ENCODE measurements around the gene NFE2L1. TPM values are rescaled to one million over a fixed set of nuclear protein-coding genes. Genes with fewer than 3 reads are reported as not detected.
A peak's percentile ranks its signal among the peaks of the same experiment; 100 is the strongest.

The NFE2L1 gene
- total and polyA plus RNA-seq, 9 of the 15 experiments (the other 6 are each of a cell fraction or from before 2014, with no cell fraction given), result 2.0 to 68.6 (median 39.7) TPM

DNA sequence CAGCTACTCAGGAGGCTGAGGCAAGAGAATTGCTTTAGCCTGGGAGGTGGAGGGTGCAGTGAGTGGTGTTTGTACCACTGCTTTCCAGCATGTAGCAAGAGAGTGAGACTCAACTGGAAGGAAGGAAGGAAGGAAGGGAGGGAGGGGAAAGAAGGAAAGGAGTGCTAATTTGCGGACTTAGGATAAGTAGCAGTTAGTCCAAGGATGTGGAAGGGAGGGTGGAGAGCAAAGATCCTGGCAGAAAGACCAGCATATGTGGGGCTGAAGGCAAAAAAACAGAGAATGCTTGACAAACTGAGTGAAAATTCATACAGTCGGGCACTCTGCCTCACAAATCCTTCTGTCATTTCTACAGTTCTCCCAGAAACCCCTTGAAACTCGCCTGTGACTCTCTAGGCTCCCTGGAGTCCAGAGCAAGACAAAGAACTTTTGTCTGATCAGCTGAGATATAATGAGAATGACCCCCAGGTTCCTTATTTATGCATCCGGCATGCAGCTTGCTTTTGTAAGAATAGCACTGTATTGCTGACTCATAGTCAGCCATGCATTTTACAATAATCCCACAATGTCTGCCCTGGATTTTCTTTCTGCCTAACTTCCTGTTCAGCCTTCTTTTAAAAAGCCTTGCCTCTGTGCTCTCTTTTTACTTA is 45.8 kb upstream of the NFE2L1 start (continued):
- TF ChIP-seq SIN3A (IDR thresholded peaks at IDR 0.05; ENCODE audit: borderline replicate concordance in 2 of 2, control insufficient read depth in 1 of 2, low read depth in 2 of 2, low read length in 2 of 2), result no peak
- 0 out of 2 replicates have a peak, but pooled peaks have one; percentile 30 for TF ChIP-seq GABPB1 (CRISPR knock-in tag; IDR thresholded peaks at IDR 0.05)
- no peak for TF ChIP-seq KHSRP (IDR thresholded peaks at IDR 0.05)
- TF ChIP-seq, protein P1, sequence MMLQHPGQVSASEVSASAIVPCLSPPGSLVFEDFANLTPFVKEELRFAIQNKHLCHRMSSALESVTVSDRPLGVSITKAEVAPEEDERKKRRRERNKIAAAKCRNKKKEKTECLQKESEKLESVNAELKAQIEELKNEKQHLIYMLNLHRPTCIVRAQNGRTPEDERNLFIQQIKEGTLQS (IDR thresholded peaks at IDR 0.05), result peak; percentile 53; the same call in 1 of the 2 replicates
- TF ChIP-seq, protein P1 (CRISPR knock-in tag; conservative IDR thresholded peaks at IDR 0.05), result no peak
- no peak for TF ChIP-seq PURB (CRISPR knock-in tag; IDR thresholded peaks at IDR 0.05; ENCODE audit: low read depth)
- TF ChIP-seq GABPB2 (CRISPR knock-in tag; conservative IDR thresholded peaks at IDR 0.05), result no peak
- peak; percentile 33 for TF ChIP-seq DACH1 (IDR thresholded peaks at IDR 0.05; ENCODE audit: partially characterized antibody)
- no peak for TF ChIP-seq SREBF1 (IDR thresholded peaks at IDR 0.05; ENCODE audit: borderline replicate concordance, low read depth, low read length)
- 0 out of 2 replicates have a peak, but pooled peaks have one; percentile 19 for TF ChIP-seq PHB2 (IDR thresholded peaks at IDR 0.05; ENCODE audit: low read depth)
- TF ChIP-seq RAD21 (CRISPR knock-in tag; conservative IDR thresholded peaks at IDR 0.05 in 1 of 2, IDR thresholded peaks at IDR 0.05 in 1 of 2), result no peak; a peak in 1 of 4 replicates
- no peak for TF ChIP-seq RBFOX2 (IDR thresholded peaks at IDR 0.05; ENCODE audit: low read depth, low read length)
- TF ChIP-seq ESRRB (CRISPR knock-in tag; IDR thresholded peaks at IDR 0.05; ENCODE audit: borderline replicate concordance), result no peak
- 0 out of 2 replicates have a peak, but pooled peaks have one; percentile 23 for TF ChIP-seq MYC (IDR thresholded peaks at IDR 0.05; ENCODE audit: low read depth, low read length)
- TF ChIP-seq MYC (CRISPR knock-in tag; IDR thresholded peaks at IDR 0.05; ENCODE audit: borderline replicate concordance, low read depth), result 0 out of 2 replicates have a peak, but pooled peaks have one; percentile 7
- TF ChIP-seq CREM (IDR thresholded peaks at IDR 0.05; ENCODE audit: low read depth), result no peak
- TF ChIP-seq ZNF707 (CRISPR knock-in tag; conservative IDR thresholded peaks at IDR 0.05), result no peak
- no peak for TF ChIP-seq POLR3A (IDR thresholded peaks at IDR 0.05; ENCODE audit: borderline replicate concordance, extremely low read depth, insufficient read depth, insufficient read length)
- TF ChIP-seq, protein P2, sequence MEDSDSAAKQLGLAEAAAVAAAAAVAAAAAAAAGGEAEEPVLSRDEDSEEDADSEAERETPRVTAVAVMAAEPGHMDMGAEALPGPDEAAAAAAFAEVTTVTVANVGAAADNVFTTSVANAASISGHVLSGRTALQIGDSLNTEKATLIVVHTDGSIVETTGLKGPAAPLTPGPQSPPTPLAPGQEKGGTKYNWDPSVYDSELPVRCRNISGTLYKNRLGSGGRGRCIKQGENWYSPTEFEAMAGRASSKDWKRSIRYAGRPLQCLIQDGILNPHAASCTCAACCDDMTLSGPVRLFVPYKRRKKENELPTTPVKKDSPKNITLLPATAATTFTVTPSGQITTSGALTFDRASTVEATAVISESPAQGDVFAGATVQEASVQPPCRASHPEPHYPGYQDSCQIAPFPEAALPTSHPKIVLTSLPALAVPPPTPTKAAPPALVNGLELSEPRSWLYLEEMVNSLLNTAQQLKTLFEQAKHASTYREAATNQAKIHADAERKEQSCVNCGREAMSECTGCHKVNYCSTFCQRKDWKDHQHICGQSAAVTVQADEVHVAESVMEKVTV (CRISPR knock-in tag; IDR thresholded peaks at IDR 0.05), result no peak
- TF ChIP-seq, protein P3, sequence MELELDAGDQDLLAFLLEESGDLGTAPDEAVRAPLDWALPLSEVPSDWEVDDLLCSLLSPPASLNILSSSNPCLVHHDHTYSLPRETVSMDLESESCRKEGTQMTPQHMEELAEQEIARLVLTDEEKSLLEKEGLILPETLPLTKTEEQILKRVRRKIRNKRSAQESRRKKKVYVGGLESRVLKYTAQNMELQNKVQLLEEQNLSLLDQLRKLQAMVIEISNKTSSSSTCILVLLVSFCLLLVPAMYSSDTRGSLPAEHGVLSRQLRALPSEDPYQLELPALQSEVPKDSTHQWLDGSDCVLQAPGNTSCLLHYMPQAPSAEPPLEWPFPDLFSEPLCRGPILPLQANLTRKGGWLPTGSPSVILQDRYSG (tag; conservative IDR thresholded peaks at IDR 0.05; ENCODE audit: low read depth), result peak; percentile 43; the same call in 1 of the 2 replicates
- TF ChIP-seq, protein P4, sequence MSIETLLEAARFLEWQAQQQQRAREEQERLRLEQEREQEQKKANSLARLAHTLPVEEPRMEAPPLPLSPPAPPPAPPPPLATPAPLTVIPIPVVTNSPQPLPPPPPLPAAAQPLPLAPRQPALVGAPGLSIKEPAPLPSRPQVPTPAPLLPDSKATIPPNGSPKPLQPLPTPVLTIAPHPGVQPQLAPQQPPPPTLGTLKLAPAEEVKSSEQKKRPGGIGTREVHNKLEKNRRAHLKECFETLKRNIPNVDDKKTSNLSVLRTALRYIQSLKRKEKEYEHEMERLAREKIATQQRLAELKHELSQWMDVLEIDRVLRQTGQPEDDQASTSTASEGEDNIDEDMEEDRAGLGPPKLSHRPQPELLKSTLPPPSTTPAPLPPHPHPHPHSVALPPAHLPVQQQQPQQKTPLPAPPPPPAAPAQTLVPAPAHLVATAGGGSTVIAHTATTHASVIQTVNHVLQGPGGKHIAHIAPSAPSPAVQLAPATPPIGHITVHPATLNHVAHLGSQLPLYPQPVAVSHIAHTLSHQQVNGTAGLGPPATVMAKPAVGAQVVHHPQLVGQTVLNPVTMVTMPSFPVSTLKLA (conservative IDR thresholded peaks at IDR 0.05), result peak in 1 of 2 experiments; percentile 53; a peak in 1 of 4 replicates
- TF ChIP-seq RBM22 (IDR thresholded peaks at IDR 0.05; ENCODE audit: low read depth, low read length, poor library complexity, severe bottlenecking), result no peak
- TF ChIP-seq SOX6 (IDR thresholded peaks at IDR 0.05), result peak; percentile 93
